Stimulated activated CD8-positive, alpha-beta memory T cell treated with anti-CD3 and anti-CD28 coated beads, Interleukin-15, amount 100 ng/mL, for 24 hours (primary cell): Measurements from ENCODE around the gene NXN.
"Not testable (repeated sequence)": the region's sequence is repeated elsewhere in the genome, so short reads cannot be mapped to it uniquely, and the experiment has no call there.

Source experiments
- DNase-seq: peaks from one replicate; pipeline ENCODE4 v3.0.0-alpha.2; 2020; ENCODE audit warnings: low read depth

NXN gene

DNA sequence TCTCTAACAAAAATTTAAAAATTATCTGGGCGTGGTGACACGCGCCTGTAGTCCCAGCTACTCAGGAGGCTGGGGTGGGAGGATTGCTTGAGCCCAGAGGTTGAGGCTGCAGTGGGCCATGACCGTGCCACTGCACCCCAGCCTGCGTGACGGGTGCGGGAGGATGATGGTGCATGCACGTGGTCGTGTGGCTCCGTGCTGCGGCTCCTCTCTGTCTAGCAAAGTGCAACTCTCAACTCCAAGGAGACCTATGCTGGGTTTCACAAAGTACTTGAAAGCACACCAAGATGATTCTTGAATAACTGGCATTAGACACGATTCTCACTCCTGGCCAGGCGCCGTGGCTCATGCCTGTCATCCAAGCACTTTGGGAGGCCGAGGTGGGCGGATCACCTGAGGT is 25.8 kb downstream of the NXN start:
- no peak for DNase-seq

DNA sequence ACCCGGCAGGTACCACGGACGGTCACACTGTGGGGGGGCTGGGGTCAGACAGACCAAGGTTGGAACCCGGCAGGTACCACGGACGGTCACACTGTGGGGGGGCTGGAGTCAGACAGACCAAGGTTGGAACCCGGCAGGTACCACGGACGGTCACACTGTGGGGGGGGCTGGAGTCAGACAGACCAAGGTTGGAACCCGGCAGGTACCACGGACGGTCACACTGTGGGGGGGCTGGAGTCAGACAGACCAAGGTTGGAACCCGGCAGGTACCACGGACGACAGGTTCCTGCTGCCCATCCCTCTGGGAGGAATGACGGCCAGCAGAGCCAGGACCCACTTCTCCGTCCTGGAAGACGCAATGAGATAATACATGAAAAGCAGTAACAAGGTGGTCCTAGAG is 27.0 kb downstream of the NXN start:
- DNase-seq: not testable (repeated sequence)

DNA sequence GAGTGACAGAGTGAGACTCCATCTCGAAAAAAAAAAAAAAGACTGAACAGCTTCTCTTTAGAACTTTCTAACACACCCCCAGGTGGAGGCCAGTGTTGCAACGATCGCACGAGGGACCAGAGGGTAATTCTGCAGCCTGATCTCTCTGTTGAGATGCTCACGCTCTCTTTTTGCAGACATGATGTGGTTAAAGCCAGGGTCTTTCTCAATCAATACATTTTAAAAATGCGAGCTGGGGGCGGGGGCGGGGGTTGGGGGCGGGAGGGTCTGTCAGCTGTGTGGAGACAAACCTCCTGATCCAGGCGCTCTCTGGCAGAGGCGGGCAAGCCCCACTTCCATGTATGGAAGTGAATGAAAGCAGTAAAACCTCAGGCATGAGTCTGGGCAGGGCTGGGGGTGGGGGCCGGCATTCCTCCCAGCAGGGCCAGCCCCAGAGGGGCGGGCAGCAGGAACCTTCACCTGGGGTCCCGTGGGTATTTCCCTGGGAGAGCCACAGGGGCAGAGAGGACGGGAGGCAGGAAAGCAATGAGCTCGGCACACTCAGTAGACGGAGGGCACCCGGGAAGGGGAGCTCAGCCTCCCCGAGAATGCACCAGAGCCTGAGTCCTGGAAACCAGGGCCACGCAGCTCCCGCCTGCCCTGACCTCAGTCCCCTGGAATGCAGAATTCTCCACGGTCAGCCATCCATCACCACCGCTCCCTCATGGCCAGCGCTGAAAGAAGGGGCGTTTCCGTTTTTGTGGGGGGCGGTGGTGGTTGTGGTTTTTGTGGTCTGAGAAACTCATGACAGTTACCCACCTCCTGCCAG is 28.0 kb downstream of the NXN start:
- DNase-seq: no peak

DNA sequence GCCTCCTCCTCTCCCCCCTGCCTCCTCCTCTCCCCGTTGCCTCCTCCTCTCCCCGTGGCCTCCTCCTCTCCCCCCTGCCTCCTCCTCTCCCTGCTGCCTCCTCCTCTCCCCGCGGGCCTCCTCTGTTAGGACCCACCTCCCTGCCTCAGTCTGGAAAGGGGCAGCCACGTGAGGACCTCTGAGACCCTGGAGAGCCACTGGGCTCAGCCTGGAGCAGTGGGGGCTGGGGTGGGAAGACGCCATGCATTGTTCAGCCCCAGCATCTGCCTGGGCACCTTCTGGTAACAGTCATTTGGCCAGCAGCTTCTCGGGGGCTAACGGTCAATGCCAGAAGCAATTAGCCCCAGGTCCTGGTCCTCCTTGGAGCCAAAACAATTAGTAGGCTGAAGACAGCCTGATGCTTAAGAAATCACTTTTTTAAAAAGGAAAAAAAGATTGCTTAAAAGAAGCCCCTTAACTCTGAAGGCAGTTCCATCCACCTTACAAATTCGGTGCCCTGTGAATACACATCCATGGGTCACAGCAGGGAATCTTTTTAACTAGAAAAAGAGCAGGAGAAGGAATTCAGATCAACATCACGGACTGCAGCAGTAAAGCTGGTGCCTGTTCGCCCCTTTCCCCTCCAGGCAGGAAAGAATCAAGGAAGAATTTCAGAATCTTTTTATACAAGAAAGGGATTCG is 29.8 kb downstream of the NXN start:
- DNase-seq: no peak

DNA sequence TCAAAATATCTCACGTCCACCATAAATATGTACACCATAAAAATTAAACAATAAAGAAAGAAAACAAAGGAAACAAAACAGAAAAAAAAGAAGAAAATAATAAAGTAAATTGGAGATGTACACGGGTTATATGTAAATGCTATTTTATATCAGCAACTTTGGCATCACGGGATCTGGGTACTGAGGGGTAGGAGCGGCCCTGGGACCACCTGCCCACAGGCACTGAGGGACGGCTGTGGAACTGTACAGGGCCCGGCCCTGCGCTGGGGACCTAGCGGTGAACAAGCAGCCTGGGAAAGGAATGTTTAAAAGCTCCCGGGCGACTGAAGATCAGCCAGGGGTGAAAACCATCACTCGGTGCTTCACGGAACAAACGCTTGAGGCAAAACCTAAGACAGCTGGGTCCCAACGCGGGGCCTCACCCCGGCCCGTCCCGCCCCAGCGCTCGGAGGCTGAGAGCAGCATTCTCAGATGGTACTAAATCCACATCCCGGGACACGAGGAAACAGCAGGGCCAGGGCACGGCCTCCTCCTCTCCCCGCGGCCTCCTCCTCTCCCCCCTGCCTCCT is 31.2 kb downstream of the NXN start:
- DNase-seq: no peak

DNA sequence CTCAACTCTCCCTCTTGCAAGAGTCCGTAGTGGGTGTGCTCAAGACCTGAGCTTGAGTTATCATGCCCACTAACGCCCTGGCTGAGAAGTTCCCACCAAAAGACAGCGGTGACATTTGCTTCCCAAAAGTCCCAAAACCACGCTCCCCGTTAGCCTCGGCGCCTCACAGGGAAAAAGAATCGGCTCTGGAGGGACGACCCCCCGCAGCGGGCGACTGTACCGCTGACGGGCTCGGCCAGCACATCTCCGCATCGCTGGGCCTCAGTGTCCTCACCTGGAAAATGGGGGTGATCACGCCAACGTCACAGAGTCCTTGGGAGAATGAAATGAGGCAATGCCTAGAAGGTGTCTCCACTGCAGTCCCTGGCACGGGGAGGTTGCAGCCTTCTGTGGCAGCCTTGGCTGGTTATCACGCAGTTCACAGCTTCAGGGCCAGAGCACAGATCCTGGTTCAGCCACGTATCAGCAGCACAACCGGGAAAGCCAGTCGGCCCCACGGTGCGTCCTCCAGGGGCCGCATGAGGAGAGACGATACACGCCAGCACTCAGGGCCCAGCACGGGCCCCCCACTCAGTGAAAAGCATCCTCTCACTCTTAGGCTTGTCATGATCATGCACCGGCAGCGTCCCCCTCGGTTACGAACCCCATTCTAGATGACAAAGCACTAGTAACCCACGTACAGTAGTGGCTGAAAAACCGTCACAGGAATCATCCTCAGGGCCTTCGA is 32.9 kb downstream of the NXN start:
- no peak for DNase-seq

DNA sequence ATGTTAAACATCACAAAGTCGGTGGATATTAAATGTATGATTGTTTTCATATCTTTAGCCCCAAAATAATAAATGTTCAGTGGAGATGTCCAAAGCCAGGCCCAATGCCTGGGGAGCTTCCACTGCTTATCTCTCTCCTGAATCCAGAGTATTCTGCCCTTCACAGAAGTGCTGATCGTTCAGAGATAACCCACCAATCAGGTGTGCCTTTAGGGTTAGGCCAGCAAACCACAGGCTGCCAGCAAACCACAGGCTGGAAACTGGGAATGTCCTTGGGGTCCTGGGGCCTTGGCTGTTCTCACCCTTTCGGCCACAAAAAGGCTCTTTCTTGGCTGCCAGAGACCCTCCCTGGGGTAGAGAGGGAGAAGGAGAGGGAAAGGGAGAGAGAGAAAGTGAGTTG is 33.9 kb downstream of the NXN start:
- DNase-seq: no peak

DNA sequence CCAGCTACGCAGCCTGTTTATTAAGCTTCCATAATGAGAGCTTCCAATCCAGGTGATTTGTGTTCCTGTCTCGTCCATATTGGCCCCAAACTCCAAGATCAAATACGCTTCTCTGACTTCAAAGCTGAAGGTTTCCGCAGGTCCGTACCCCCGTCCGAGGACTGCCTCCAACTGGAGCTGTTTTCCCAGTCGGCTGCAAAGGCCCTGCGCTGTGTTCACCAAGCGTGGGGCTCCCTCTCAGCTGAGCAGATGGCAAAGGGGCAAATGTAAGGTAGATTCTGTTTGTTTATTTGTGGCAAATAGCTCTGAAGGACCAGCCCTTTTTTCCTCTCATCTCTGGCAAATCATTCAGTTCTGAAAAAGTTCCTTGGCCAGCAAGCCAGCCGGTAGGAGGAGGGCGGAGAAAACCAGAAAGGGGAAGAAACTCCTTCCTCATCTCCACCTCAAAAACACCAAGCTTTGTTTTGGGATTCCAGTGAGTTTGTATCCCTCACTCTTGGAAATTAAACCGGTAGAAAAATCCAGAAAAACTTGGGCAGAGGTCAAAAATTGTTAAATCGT is 35.2 kb downstream of the NXN start:
- no peak for DNase-seq

DNA sequence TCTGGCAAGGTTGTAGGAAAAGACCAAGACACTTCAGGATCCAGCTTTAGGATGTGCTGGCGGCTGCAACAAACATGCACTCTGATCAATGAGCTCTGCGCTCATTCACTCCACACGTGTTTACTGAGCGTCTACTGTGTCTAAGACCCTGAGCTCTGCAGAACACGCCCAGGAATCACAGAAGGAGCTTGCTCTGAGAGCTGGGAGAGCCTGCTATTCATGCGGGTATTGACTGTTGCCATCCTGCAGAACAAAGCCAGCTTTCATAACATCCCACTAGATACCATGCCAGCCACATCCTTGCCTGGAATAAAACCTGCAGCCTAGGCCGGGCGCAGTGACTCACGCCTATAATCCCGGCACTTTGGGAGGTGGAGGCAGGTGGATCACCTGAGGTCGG is 44.1 kb downstream of the NXN start:
- no peak for DNase-seq

DNA sequence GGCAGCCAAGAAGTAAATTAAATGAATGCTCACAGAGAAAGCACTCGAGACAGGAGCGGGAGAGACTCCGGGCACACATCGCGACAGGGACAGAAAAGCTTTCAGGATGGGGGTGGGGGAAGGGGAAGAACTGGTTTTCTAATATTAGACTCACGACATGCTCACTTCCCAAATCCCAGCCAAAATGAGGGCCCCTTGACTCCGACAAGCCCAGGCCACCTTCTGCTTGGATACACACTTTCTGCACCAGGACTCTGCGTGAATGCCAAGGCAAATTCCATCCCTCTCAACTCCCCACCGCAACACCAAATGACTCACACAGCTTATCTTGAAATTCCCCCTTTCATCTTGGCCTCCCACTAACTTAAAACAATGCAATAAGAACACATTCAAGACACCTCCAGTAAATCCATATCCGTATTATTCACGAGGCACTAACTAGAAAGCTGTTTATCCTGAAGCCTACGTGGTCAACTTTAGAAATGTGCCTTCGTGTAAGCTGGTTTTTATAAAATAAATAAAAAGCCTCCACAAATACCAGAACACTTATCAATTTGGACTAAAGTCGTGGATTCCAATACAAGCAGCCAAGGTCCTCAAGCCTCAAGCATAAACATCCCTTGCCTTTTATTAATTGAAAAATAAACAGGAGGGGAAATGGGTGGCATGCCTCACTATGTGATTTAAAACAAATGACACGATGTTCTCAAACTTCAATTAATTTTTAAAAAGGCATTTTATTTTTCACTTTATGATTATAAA is 46.1 kb downstream of the NXN start:
- DNase-seq: no peak

DNA sequence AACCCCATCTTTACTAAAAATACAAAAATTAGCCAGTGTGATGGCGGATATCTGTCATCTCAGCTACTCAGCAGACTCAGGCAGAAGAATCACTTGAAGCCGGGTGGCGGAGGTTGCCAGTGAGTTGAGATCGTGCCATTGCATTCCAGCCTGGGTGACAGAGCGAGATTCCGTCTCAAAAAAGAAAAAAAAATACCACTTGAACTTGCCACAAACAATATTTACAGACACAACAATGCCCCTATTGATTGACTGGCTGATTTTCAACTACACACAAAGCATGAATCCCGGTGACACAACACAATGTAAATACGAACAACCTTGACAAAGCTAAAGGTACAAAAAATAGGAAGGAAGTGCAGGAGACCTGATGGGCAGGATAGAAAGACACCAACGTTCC is 49.3 kb downstream of the NXN start:
- DNase-seq: no peak

DNA sequence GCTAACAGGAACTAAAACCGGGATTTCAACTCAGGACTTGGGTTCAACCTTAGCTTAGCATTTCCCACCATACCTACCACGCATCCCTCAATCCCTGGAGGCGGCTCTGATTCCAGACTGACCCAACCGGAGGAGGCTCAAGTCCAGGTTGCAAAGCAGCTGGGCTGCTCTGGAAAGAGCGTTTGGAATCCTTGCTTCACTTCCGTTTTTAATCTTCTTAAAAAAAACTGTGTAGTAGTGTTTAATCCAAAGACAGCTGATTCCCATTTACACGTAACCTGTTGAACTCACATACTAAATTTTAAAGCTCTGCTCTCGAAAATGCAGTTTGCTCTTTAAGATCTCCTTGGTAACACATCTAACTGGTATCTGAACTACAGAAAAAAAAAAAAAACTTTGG is 50.0 kb downstream of the NXN start:
- DNase-seq: no peak

DNA sequence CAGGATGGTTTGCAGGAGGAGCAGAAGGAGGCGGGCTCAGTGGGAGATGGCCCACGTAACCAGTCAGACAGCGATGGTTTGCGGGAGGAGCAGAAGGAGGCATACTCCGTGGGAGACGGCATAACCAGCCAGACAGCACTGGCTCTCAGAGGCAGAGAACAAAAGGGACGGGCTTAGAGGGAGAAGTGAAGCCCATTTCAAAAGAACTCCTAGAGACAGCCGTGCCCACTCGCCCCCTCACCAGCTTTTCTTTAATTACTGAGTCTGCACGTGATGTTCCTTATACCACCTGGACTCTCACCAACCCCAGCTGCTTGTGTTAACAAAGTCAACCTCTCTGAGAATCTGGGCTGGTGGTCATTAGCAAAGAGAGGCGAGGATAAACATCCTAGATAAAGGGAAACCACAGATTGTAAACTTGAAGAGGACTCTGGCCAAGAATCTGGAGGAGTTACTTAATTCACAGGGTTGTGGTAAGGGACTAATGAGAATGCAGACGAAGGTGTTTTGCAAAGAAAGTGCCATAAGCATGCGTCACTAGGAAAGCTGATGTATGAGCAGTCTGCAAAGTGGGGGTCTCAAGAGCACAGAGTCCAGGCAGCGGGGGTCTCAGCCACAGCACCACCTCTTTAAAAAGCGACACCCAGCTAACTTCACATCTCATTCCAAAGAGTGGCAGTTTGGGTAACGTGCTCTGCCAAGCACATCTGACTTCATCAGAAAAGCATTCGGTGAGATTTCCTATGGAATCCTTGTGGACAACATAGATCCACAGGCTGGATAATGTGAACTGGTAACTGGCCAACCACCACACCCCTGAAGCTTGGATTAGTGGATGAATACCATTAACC is 51.7 kb downstream of the NXN start:
- DNase-seq: no peak

DNA sequence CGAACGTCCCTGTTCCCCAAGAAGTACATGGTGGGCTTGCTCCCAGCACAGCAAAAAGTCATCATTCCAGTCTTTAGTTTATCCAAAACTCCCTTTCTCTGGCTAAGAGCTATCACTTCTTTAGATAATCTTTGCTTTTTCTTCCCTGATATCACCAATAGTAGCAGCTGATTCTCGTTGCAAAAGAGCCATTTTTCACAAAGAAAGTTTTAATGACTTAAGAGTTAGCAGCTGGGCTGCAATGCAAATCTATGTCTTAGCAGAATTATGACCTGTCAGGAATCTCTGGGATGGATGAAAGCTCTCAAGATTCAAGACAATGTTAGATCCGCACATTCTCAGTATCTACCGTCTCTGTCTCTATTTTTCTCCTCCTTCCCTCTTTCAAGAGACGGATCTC is 53.8 kb downstream of the NXN start:
- DNase-seq: no peak

DNA sequence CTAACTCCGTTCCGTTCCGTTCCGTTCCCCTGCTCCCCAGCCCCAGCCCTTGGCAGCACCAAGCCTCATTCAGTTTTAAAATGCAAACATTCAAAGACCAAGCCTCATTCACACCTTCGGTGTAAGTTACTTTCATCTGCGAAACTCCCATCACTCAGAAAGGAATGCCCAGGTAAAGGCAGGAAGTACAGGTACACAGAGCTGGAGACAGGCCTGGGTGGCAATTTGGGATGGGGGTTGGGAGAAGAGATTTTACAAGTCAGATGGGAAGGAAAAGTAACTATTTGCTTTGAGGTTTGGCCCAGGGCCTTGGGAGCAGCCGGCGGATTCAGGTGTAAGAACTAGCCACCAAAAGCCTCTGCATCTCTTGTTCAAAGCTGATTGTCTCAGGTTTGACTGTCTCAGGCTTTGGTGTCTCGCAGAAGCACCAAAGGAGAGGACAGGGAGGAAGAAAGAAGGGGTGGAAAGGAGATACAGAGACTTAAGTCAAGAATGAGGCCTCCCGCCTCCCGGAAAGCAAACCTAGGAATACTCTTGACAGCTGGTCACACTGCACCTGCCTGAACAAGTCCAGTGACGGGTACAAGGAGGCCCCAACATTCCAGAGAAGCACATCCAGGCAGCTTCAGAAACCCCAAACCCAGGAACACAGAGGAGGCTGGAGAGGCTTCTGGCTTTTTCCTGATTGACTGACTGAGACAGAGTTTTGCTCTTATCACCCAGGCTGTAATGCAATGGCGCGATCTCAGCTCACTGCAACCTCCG is 54.7 kb downstream of the NXN start:
- no peak for DNase-seq

DNA sequence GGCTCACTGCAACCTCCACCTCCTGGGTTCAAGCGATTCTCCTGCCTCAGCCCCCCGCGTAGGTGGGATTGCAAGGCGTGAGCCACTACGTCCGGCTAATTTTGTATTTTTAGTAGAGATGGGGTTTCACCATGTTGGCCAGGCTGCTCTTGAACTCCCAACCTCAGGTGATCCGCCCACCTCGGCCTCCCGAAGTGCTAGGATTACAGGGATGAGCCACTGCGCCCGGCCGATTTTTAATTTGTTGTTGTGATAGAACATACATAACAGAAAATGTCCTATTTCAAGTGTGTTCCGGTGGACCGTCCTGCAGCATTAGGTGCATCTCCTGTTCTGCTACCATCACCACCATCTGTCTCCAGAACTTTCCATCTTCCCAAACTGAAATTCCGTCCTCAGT is 55.3 kb downstream of the NXN start:
- DNase-seq: not testable (repeated sequence)

DNA sequence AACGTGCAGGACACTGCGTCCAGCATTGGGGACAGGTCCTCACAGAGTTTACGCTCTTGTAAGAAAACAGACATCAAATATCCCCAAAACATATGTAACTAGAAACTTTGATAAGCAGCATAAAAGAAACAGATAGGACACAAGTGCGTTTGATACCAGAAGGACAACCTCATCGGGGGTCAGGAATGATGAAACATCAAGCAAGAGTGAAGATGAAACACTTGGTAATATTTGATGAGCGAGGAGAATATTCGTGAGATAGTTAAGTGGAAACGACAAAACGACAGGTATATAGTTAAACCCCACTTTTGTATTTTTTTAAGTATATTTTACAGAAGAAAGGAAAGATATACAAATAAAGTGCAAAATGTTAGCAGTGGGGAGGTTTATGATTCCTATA is 55.9 kb downstream of the NXN start:
- DNase-seq: no peak

DNA sequence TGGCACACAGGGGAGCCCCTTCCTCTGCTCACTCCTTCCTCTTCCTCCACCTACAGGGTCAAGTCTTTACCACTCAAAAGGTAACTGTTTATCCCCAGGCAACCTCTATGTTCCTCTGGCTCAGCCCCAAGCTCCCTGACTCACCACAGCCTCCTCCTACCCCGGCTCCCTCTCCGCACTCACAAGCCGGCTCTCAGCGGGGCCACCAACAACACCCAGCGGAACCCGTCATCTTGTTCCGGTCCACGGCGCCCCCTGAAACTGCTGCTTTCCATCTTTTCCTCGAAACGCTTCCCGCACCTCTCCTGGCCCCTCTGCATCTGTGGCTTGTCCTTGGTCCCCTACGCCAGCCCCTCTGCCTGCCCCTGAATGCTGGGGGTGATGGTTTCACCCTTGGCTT is 58.4 kb downstream of the NXN start:
- no peak for DNase-seq

DNA sequence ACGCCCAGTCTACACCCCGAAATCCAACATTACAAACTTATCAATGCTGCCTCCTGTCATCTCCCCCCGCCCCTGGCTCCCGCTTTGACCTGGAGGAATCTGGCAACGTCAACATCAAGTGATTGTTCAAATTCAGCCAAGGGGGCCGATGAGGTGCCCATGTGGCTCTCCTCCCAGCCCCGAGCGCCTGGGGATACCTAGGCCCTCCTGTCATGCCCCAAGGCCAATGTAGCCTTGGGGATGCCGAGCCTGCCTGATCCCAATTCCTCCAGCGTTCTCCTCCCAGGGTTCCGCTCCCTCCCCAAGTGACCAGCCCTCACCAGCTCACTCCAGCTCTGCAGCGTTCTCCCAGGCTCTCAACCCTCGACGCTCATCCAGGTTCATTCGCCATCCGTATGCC is 59.4 kb downstream of the NXN start:
- DNase-seq: no peak
